Heart right ventricle (tissue), 16 donors: ENCODE data around the gene MAN2A2. TPM values are rescaled to one million over a fixed set of nuclear protein-coding genes. Genes with fewer than 3 reads are reported as not detected.

Experiments
- ATAC-seq, 8 donors: fragments of 200-7000 bp; cut with Tn5 transposase; one replicate each; pipeline ENCODE4 v1.9.1; 2020; ENCODE audit warnings: mild to moderate bottlenecking in 8 of 8, moderate library complexity in 8 of 8, moderate number of reproducible peaks in 1 of 8
- DNase-seq, 2 donors: peaks; one replicate each; pipeline ENCODE4 v3.0.0-alpha.2; 2020
- H3K27ac ChIP-seq, 10 donors: fragments of 200-600 bp; sonication (generic) in 2 of 10; one replicate each; pipeline versions ENCODE4 v1.5.0 to v1.8.0; 2020 to 2022; ENCODE audit warnings: mild to moderate bottlenecking in 3 of 10
- H3K27me3 ChIP-seq, 7 donors: fragments of 200-600 bp; one replicate each; pipeline ENCODE4 v1.8.0; 2021 to 2022; ENCODE audit warnings: mild to moderate bottlenecking in 2 of 7
- H3K36me3 ChIP-seq, 9 donors: fragments of 200-600 bp; sonication (generic) in 1 of 9; one replicate each; pipeline versions ENCODE4 v1.5.0 to v1.8.0; 2020 to 2022; ENCODE audit warnings: mild to moderate bottlenecking in 2 of 9
- H3K4me1 ChIP-seq, 9 donors: fragments of 200-600 bp; sonication (generic) in 1 of 9; one replicate each; pipeline versions ENCODE4 v1.5.0 to v1.8.0; 2020 to 2022; ENCODE audit warnings: mild to moderate bottlenecking in 4 of 9
- H3K4me3 ChIP-seq, 10 donors: fragments of 200-600 bp; sonication (generic) in 2 of 10; one replicate each; pipeline versions ENCODE4 v1.5.0 to v1.8.0; 2020 to 2022; ENCODE audit warnings: mild to moderate bottlenecking in 7 of 10, moderate library complexity in 2 of 10
- H3K9me3 ChIP-seq, 11 donors: fragments of 200-600 bp in 10 of 11; sonication (generic) in 2 of 11; one replicate each; pipeline versions ENCODE4 v1.5.0 to v1.8.0; 2013 to 2022; ENCODE audit warnings: mild to moderate bottlenecking in 2 of 11, control low read depth in 1 of 11, moderate library complexity in 1 of 11
- CTCF ChIP-seq, 9 donors: fragments of 200-600 bp; sonication (generic) in 2 of 9; IDR thresholded peaks; one replicate each; pipeline versions ENCODE4 v1.5.0 to v1.8.0; 2021 to 2022; ENCODE audit warnings: antibody characterized with exemption in 9 of 9, mild to moderate bottlenecking in 5 of 9, moderate library complexity in 1 of 9
- WGBS, 2 donors: extraction: QIAGEN DNeasy Blood & Tissue Kit; methylation state at CpG; one replicate each; pipeline ENCODE4 v1.1.7; 2013; ENCODE audit warnings: inconsistent platforms in 1 of 2; 5-methylcytosine and 5-hydroxymethylcytosine counted together
- intact Hi-C, 10 donors: fragments of 100-400 bp; cut with DNase I; formaldehyde crosslinking; loops; one replicate each; pipeline versions ENCODE4 v1.11.1 to v1.14.2; 2022
- polyA plus RNA-seq, 2 donors: library from polyadenylated mRNA; stranded (reverse); fragments of 200-250 nt; gene quantifications; one replicate each; pipeline ENCODE4 v1.2.3, GENCODE V29; 2013
- total RNA-seq, 10 donors: library from RNA; stranded (reverse); fragmentation: NEBNext Ultra II Directional in 3 of 10; extraction: Animal tissue kit (Norgen Biotek cat#: 25700) in 3 of 10; gene quantifications; one replicate each; pipeline versions ENCODE4 v1.2.1 to v1.2.4, GENCODE V29; 2021 to 2023
- donor health status: Arrhythmogenic right ventricular cardiomyopathy.
- donor health status: ischemic (EF 13 %, LVEDD 7.1; RV severe dilation, severe dysfunction).
- donor health status: healthy with polysubstance abuse.
- donor health status: DM: no; HTN: yes; CAD: no.
- donor health status: DM: no; HTN: no; CAD: no.
- donor health status: ischemic (EF 25% LVEDD 6.9; RV normal size, moderate dysfunction).
- donor health status: ischemic (EF 25% LVEDD 5.7; RV mildly dilated, moderate dysfunction).
- donor health status: healthy.
- donor health status: DM: yes; HTN: yes; CAD: no.
- donor health status: Ischemic cardiomyopathy.
- donor health status: ischemic (EF 35%, LVEDD 5.7; RV mildly dilated, moderate dysfunction).
- donor health status: nonischemic (EF 11% LVEDD 7.7; RV severe dilation, severe dysfunction).
- donor health status: DM: yes; HTN: yes; CAD: no.
- donor health status: PGD.
- donor health status: ischemic (EF 29% LVEDD 5.4; RV normal size, mild dysfunction).
- donor health status: nonischemic (EF 23%, LVEDD 6.1; RV moderate dilation, normal function).

Gene MAN2A2
- total and polyA plus RNA-seq, 12 donors = 24.8 to 157 (median 95.6) TPM

- H3K27me3 ChIP-seq = no peaks in the 10 kb centered on the region
- ATAC-seq (peak in 5 of 8 donors; percentile 2 to 26 (median 13)), DNase-seq (no peak)
- intact Hi-C loops = no loop called here
- no peak overlapping the region for H3K4me3 ChIP-seq
- peaks cover 3 to 42% (median 24%) of the 10 kb centered on the region in 9 donors for H3K4me1 ChIP-seq
- 75 to 81% methylated on average over 7 of the region's 7 CpGs for WGBS, 2 donors
- no peak for TF ChIP-seq CTCF (IDR thresholded peaks at IDR 0.05)
- no peaks in the 10 kb centered on the region for H3K9me3 ChIP-seq
- peak overlapping the region in 9 of 10 donors; percentile 64 to 90 (median 80) for H3K27ac ChIP-seq
- H3K36me3 ChIP-seq = peaks cover 0 to 100% (median 85%) of the 10 kb centered on the region in 9 donors
These were observed 12.2 kb downstream of the MAN2A2 start for GRCh38 chr15:90915216-90915807.

GRCh38 chr15:90915808-90916440, 12.8 kb downstream of the MAN2A2 start:
- intact Hi-C loops = no loop called here
- no peak for TF ChIP-seq CTCF (IDR thresholded peaks at IDR 0.05)
- H3K36me3 ChIP-seq = peaks cover 0 to 100% (median 83%) of the 10 kb centered on the region in 9 donors
- peaks cover 3 to 42% (median 26%) of the 10 kb centered on the region in 9 donors for H3K4me1 ChIP-seq
- H3K4me3 ChIP-seq = peak overlapping the region in 3 of 10 donors; percentile 8 to 38 (median 11)
- H3K27me3 ChIP-seq = no peaks in the 10 kb centered on the region
- ATAC-seq (peak; percentile 50 to 82 (median 70)), DNase-seq (peak; percentile 50 to 71)
- 73 to 77% methylated on average over 25 of the region's 25 CpGs for WGBS, 2 donors
- H3K27ac ChIP-seq = peak overlapping the region in 9 of 10 donors; percentile 64 to 90 (median 80)
- no peaks in the 10 kb centered on the region for H3K9me3 ChIP-seq

- TF ChIP-seq CTCF (IDR thresholded peaks at IDR 0.05) = no peak
- no peak for DNase-seq
- WGBS, 2 donors = 88 to 91% methylated on average over 11 of the region's 11 CpGs
- intact Hi-C loops = no loop called here
- Histone ChIP-seq H3K4me1 (peaks cover 3 to 42% (median 26%) of the 10 kb centered on the region in 9 donors), H3K27ac (peak overlapping the region in 9 of 10 donors; percentile 64 to 90 (median 80)), H3K36me3 (peaks cover 0 to 100% (median 78%) of the 10 kb centered on the region in 9 donors), H3K27me3 (no peaks in the 10 kb centered on the region), H3K9me3 (no peaks in the 10 kb centered on the region), H3K4me3 (peak overlapping the region in 3 of 10 donors; percentile 8 to 38 (median 11))
- peak in 2 of 8 donors; percentile 6 to 11 for ATAC-seq
These were observed 13.4 kb downstream of the MAN2A2 start for GRCh38 chr15:90916461-90916860.

- Histone ChIP-seq H3K27ac (peak overlapping the region in 9 of 10 donors; percentile 3 to 90 (median 79)), H3K4me1 (peaks cover 3 to 42% (median 26%) of the 10 kb centered on the region in 9 donors), H3K27me3 (no peaks in the 10 kb centered on the region), H3K36me3 (peaks cover 0 to 98% (median 67%) of the 10 kb centered on the region in 9 donors), H3K9me3 (no peaks in the 10 kb centered on the region), H3K4me3 (no peak overlapping the region)
- 95 to 98% methylated on average over 12 of the region's 12 CpGs for WGBS, 2 donors
- intact Hi-C loops = no loop called here
- TF ChIP-seq CTCF (IDR thresholded peaks at IDR 0.05) = no peak
- DNase-seq = no peak
- ATAC-seq = no peak
These were observed 14.5 kb downstream of the MAN2A2 start for GRCh38 chr15:90917569-90917968.
